Muscle of arm (tissue), 12 donors: ENCODE measurements around the gene PEAR1. TPM values are rescaled to one million over a fixed set of nuclear protein-coding genes. Genes with fewer than 3 reads are reported as not detected.

ENCODE experiments used
- DNase-seq: peaks from one replicate; pipeline ENCODE4 v3.0.0-alpha.2; 2013
- polyA plus RNA-seq, 12 donors: library from polyadenylated mRNA; unstranded; fragments of 120-200 nt; gene quantifications; one replicate each; pipeline ENCODE4 v1.2.1, GENCODE V29; 2013; ENCODE audit not compliant: insufficient read length in 12 of 12

The PEAR1 gene
- polyA plus RNA-seq, 12 donors, result 14.7 to 37.8 (median 23.3) TPM; not detected in 1

GRCh38 chr1:156936721-156937220 lies 43.3 kb downstream of the PEAR1 start:
- DNase-seq, result no peak

GRCh38 chr1:156937883-156938282 lies 44.4 kb downstream of the PEAR1 start:
- no peak for DNase-seq

GRCh38 chr1:156938813-156939212 lies 45.3 kb downstream of the PEAR1 start:
- no peak for DNase-seq

- no peak for DNase-seq
These were observed 46.3 kb downstream of the PEAR1 start for GRCh38 chr1:156939786-156940334.

GRCh38 chr1:156941675-156942074 lies 48.2 kb downstream of the PEAR1 start:
- DNase-seq, result no peak

GRCh38 chr1:156942176-156942575 lies 48.7 kb downstream of the PEAR1 start:
- DNase-seq, result no peak

- DNase-seq, result no peak
These were observed 49.1 kb downstream of the PEAR1 start for GRCh38 chr1:156942576-156942975.

- DNase-seq, result no peak
These were observed 50.2 kb downstream of the PEAR1 start for GRCh38 chr1:156943756-156944155.

- DNase-seq, result no peak
These were observed 50.8 kb downstream of the PEAR1 start for GRCh38 chr1:156944268-156944667.

- no peak for DNase-seq
These were observed 51.3 kb downstream of the PEAR1 start for GRCh38 chr1:156944848-156945247.

- DNase-seq, result no peak
These were observed 52.6 kb downstream of the PEAR1 start for GRCh38 chr1:156945881-156946661.

- no peak for DNase-seq
These were observed 53.6 kb downstream of the PEAR1 start for GRCh38 chr1:156947127-156947526.

GRCh38 chr1:156947818-156948525 lies 54.5 kb downstream of the PEAR1 start:
- DNase-seq, result no peak

- no peak for DNase-seq
These were observed 55.2 kb downstream of the PEAR1 start for GRCh38 chr1:156948708-156949107.

- no peak for DNase-seq
These were observed 55.6 kb downstream of the PEAR1 start for GRCh38 chr1:156949127-156949526.

GRCh38 chr1:156951371-156951770 lies 57.9 kb downstream of the PEAR1 start:
- no peak for DNase-seq

- no peak for DNase-seq
These were observed 60.1 kb downstream of the PEAR1 start for GRCh38 chr1:156953571-156953970.

- DNase-seq, result no peak
These were observed 62.8 kb downstream of the PEAR1 start for GRCh38 chr1:156956333-156956732.

- no peak for DNase-seq
These were observed 64.1 kb downstream of the PEAR1 start for GRCh38 chr1:156957634-156958033.

- DNase-seq, result no peak
These were observed 64.8 kb downstream of the PEAR1 start for GRCh38 chr1:156958247-156958714.

- no peak for DNase-seq
These were observed 65.9 kb downstream of the PEAR1 start for GRCh38 chr1:156959414-156959813.

GRCh38 chr1:156959925-156960324 lies 66.4 kb downstream of the PEAR1 start:
- no peak for DNase-seq

GRCh38 chr1:156961709-156962108 lies 68.2 kb downstream of the PEAR1 start:
- DNase-seq, result no peak
